ENCODE measurements around the gene SCN1B.

- TF ChIP-seq CTCF (IDR thresholded peaks at IDR 0.05), result no peak
- TF ChIP-seq, protein P1, sequence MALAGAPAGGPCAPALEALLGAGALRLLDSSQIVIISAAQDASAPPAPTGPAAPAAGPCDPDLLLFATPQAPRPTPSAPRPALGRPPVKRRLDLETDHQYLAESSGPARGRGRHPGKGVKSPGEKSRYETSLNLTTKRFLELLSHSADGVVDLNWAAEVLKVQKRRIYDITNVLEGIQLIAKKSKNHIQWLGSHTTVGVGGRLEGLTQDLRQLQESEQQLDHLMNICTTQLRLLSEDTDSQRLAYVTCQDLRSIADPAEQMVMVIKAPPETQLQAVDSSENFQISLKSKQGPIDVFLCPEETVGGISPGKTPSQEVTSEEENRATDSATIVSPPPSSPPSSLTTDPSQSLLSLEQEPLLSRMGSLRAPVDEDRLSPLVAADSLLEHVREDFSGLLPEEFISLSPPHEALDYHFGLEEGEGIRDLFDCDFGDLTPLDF (CRISPR knock-in tag; IDR thresholded peaks at IDR 0.05), result no peak
- TF ChIP-seq RELA (CRISPR knock-in tag; IDR thresholded peaks at IDR 0.05; ENCODE audit: borderline replicate concordance), result no peak
- TF ChIP-seq, protein P2, sequence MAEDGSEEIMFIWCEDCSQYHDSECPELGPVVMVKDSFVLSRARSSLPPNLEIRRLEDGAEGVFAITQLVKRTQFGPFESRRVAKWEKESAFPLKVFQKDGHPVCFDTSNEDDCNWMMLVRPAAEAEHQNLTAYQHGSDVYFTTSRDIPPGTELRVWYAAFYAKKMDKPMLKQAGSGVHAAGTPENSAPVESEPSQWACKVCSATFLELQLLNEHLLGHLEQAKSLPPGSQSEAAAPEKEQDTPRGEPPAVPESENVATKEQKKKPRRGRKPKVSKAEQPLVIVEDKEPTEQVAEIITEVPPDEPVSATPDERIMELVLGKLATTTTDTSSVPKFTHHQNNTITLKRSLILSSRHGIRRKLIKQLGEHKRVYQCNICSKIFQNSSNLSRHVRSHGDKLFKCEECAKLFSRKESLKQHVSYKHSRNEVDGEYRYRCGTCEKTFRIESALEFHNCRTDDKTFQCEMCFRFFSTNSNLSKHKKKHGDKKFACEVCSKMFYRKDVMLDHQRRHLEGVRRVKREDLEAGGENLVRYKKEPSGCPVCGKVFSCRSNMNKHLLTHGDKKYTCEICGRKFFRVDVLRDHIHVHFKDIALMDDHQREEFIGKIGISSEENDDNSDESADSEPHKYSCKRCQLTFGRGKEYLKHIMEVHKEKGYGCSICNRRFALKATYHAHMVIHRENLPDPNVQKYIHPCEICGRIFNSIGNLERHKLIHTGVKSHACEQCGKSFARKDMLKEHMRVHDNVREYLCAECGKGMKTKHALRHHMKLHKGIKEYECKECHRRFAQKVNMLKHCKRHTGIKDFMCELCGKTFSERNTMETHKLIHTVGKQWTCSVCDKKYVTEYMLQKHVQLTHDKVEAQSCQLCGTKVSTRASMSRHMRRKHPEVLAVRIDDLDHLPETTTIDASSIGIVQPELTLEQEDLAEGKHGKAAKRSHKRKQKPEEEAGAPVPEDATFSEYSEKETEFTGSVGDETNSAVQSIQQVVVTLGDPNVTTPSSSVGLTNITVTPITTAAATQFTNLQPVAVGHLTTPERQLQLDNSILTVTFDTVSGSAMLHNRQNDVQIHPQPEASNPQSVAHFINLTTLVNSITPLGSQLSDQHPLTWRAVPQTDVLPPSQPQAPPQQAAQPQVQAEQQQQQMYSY (CRISPR knock-in tag; IDR thresholded peaks at IDR 0.05), result no peak
- TF ChIP-seq NR2C2 (CRISPR knock-in tag; IDR thresholded peaks at IDR 0.05), result no peak
- TF ChIP-seq ATF1 (CRISPR knock-in tag; IDR thresholded peaks at IDR 0.05), result no peak
- TF ChIP-seq, protein P3, sequence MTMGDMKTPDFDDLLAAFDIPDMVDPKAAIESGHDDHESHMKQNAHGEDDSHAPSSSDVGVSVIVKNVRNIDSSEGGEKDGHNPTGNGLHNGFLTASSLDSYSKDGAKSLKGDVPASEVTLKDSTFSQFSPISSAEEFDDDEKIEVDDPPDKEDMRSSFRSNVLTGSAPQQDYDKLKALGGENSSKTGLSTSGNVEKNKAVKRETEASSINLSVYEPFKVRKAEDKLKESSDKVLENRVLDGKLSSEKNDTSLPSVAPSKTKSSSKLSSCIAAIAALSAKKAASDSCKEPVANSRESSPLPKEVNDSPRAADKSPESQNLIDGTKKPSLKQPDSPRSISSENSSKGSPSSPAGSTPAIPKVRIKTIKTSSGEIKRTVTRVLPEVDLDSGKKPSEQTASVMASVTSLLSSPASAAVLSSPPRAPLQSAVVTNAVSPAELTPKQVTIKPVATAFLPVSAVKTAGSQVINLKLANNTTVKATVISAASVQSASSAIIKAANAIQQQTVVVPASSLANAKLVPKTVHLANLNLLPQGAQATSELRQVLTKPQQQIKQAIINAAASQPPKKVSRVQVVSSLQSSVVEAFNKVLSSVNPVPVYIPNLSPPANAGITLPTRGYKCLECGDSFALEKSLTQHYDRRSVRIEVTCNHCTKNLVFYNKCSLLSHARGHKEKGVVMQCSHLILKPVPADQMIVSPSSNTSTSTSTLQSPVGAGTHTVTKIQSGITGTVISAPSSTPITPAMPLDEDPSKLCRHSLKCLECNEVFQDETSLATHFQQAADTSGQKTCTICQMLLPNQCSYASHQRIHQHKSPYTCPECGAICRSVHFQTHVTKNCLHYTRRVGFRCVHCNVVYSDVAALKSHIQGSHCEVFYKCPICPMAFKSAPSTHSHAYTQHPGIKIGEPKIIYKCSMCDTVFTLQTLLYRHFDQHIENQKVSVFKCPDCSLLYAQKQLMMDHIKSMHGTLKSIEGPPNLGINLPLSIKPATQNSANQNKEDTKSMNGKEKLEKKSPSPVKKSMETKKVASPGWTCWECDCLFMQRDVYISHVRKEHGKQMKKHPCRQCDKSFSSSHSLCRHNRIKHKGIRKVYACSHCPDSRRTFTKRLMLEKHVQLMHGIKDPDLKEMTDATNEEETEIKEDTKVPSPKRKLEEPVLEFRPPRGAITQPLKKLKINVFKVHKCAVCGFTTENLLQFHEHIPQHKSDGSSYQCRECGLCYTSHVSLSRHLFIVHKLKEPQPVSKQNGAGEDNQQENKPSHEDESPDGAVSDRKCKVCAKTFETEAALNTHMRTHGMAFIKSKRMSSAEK (CRISPR knock-in tag; IDR thresholded peaks at IDR 0.05; ENCODE audit: borderline replicate concordance), result no peak
- TF ChIP-seq NFYB (CRISPR knock-in tag; conservative IDR thresholded peaks at IDR 0.05; ENCODE audit: low read depth), result no peak
- TF ChIP-seq ELF4 (CRISPR knock-in tag; IDR thresholded peaks at IDR 0.05; ENCODE audit: low read depth), result no peak
- no peak for TF ChIP-seq JUN (CRISPR knock-in tag; IDR thresholded peaks at IDR 0.05)
- peak; percentile 60; the same call in 1 of the 2 replicates for TF ChIP-seq ZNF423 (CRISPR knock-in tag; IDR thresholded peaks at IDR 0.05)
These were observed 18.7 kb downstream of the SCN1B start for GRCh38 chr19:35048911-35049411.
